ENCODE data around the gene ELOB.

ELOB gene

GRCh38 chr16:2809149-2809760 lies 32.2 kb upstream of the ELOB start:
- no peak for FAIRE-seq

- FAIRE-seq, result no peak
Observed at GRCh38 chr16:2808181-2808580, 31.1 kb upstream of the ELOB start.

- FAIRE-seq, result no peak
Observed at GRCh38 chr16:2806286-2806685, 29.2 kb upstream of the ELOB start.

- no peak for FAIRE-seq
Observed at GRCh38 chr16:2804728-2805127, 27.6 kb upstream of the ELOB start.

GRCh38 chr16:2803545-2804195 lies 26.6 kb upstream of the ELOB start:
- FAIRE-seq, result no peak

- no peak for FAIRE-seq
Observed at GRCh38 chr16:2799859-2800226, 22.8 kb upstream of the ELOB start.

GRCh38 chr16:2799205-2799858 lies 22.3 kb upstream of the ELOB start:
- no peak for FAIRE-seq

GRCh38 chr16:2798723-2799204 lies 21.7 kb upstream of the ELOB start:
- no peak for FAIRE-seq

GRCh38 chr16:2795395-2796143 lies 18.5 kb upstream of the ELOB start:
- no peak for FAIRE-seq

- no peak for FAIRE-seq
Observed at GRCh38 chr16:2792940-2793339, 15.9 kb upstream of the ELOB start.

GRCh38 chr16:2791174-2791573 lies 14.1 kb upstream of the ELOB start:
- FAIRE-seq, result no peak

GRCh38 chr16:2790631-2791030 lies 13.6 kb upstream of the ELOB start:
- no peak for FAIRE-seq

GRCh38 chr16:2787961-2788360 lies 10.9 kb upstream of the ELOB start:
- FAIRE-seq, result no peak

- FAIRE-seq, result no peak
Observed at GRCh38 chr16:2787406-2787805, 10.3 kb upstream of the ELOB start, which contains the start of gene PRSS33. Gene PRSS33, minus strand, starts transcription at chr16:2787560. Its CDS starts 1,013 bp downstream, at chr16:2786547.

- no peak for FAIRE-seq
Observed at GRCh38 chr16:2786826-2787151, 9.7 kb upstream of the ELOB start.

GRCh38 chr16:2786061-2786825 lies 9.2 kb upstream of the ELOB start:
- FAIRE-seq, result no peak

GRCh38 chr16:2785101-2785991 lies 8.3 kb upstream of the ELOB start:
- no peak for FAIRE-seq

- no peak for FAIRE-seq
Observed at GRCh38 chr16:2784358-2785100, 7.4 kb upstream of the ELOB start.

GRCh38 chr16:2783581-2784357 lies 6.7 kb upstream of the ELOB start:
- FAIRE-seq, result no peak
